Measurements from ENCODE around the gene IGF1R. TPM values are rescaled to one million over a fixed set of nuclear protein-coding genes. Genes with fewer than 3 reads are reported as not detected.

Gene IGF1R
- total and polyA plus RNA-seq, 7 donors, result 1.2 to 130 (median 39.6) TPM

DNA sequence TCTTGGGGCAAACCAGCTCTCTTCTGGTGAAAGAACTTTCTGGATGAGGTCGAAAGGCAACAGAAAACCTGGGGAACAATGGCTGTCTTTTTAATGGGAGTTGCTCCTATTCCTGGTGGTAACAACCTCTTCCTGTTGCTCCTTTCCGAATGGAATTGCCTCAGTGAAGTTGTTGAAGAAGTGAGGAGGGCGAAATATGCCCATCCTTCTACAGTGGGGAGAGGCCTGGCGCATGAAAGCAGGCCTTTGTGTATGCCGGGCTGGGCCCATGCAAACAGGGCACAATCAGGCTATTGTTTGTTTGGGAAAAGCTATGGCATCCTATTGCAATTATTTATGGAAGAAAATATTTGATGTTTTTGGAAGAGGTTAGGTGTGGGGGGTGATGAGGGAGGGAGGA lies 166.9 kb downstream of the IGF1R start:
- no peak for DNase-seq
- peaks cover 0 to 6% (median 2%) of the 10 kb centered on the region in 4 donors for H3K4me1 ChIP-seq
- H3K27me3 ChIP-seq, result no peaks in the 10 kb centered on the region
- no peaks in the 10 kb centered on the region for H3K36me3 ChIP-seq
- TF ChIP-seq, protein P1, sequence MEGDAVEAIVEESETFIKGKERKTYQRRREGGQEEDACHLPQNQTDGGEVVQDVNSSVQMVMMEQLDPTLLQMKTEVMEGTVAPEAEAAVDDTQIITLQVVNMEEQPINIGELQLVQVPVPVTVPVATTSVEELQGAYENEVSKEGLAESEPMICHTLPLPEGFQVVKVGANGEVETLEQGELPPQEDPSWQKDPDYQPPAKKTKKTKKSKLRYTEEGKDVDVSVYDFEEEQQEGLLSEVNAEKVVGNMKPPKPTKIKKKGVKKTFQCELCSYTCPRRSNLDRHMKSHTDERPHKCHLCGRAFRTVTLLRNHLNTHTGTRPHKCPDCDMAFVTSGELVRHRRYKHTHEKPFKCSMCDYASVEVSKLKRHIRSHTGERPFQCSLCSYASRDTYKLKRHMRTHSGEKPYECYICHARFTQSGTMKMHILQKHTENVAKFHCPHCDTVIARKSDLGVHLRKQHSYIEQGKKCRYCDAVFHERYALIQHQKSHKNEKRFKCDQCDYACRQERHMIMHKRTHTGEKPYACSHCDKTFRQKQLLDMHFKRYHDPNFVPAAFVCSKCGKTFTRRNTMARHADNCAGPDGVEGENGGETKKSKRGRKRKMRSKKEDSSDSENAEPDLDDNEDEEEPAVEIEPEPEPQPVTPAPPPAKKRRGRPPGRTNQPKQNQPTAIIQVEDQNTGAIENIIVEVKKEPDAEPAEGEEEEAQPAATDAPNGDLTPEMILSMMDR (IDR thresholded peaks at IDR 0.05), result no peak
- TF ChIP-seq EP300 (IDR thresholded peaks at IDR 0.05) (no peak), POLR2AphosphoS5 (IDR thresholded peaks at IDR 0.05) (no peak), POLR2A (IDR thresholded peaks at IDR 0.05) (no peak)
- intact Hi-C loops (cut with DNase I), result no loop called here
- WGBS, 2 donors, result 50 to 77% methylated on average over 5 of the region's 5 CpGs
- no peak overlapping the region for H3K4me3 ChIP-seq
- H3K27ac ChIP-seq, result no peak overlapping the region
- no peaks in the 10 kb centered on the region for H3K9me3 ChIP-seq

DNA sequence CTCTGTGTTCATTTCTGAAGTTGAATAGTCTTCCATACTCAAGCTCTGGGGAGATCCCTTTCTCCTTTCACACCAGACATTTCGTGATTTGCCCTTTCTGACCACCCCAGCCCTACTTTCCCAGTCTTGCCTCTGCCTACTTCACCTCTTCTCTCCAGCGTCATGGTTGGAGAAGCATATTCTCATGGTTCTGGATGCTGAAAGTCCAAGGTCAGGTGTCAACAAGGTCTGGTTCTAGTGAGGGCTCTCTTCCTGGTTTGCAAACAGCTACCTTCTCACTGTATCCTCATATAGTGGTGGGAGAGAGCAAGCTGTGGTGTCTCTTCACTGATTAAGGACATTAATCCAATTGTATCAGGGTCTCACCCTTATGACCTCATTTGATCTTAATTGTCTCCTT lies 169.4 kb downstream of the IGF1R start:
- DNase-seq, result no peak
- Histone ChIP-seq H3K36me3 (no peaks in the 10 kb centered on the region), H3K4me1 (peaks cover 0 to 15% (median 6%) of the 10 kb centered on the region in 4 donors), H3K27ac (no peak overlapping the region), H3K4me3 (no peak overlapping the region), H3K9me3 (no peaks in the 10 kb centered on the region), H3K27me3 (no peaks in the 10 kb centered on the region)
- 94 to 95% methylated on average over 2 of the region's 2 CpGs for WGBS, 2 donors
- intact Hi-C loops (cut with DNase I), result no loop called here
- TF ChIP-seq EP300 (IDR thresholded peaks at IDR 0.05) (no peak), POLR2A (IDR thresholded peaks at IDR 0.05) (no peak), POLR2AphosphoS5 (IDR thresholded peaks at IDR 0.05) (no peak)
- TF ChIP-seq, protein P1 (IDR thresholded peaks at IDR 0.05), result no peak

DNA sequence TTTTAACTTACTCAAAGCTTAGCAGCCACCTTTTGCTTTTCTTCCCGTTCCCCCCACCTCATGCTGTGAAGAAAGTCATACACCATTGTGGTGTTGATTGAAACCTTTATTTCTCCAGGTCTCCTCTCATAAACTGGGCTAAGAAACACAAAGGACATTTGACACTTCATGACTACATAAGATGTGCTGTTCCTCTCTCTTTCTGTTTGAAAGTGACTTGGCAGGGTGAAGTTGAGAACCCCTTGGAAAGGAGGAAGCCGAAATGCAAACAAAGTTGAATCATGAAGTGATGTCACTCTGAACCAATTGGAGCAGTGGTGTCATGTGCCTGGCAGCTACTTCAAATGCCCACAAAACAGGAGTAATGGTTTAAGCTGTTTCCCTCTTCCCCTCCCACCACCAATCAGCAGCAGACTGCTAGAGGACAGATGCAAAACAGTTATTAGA lies 174.7 kb downstream of the IGF1R start:
- H3K4me3 ChIP-seq, result no peak overlapping the region
- no peaks in the 10 kb centered on the region for H3K9me3 ChIP-seq
- no peaks in the 10 kb centered on the region for H3K36me3 ChIP-seq
- H3K27me3 ChIP-seq, result no peaks in the 10 kb centered on the region
- intact Hi-C loops (cut with DNase I), result no loop called here
- peaks cover 0 to 33% (median 20%) of the 10 kb centered on the region in 4 donors for H3K4me1 ChIP-seq
- H3K27ac ChIP-seq, result peak overlapping the region in 3 of 4 donors; percentile 3 to 44 (median 14)
- 66 to 80% methylated on average over 2 of the region's 2 CpGs for WGBS, 2 donors
- DNase-seq, result no peak
- TF ChIP-seq POLR2A (IDR thresholded peaks at IDR 0.05) (no peak), EP300 (IDR thresholded peaks at IDR 0.05) (no peak), POLR2AphosphoS5 (IDR thresholded peaks at IDR 0.05) (no peak)
- TF ChIP-seq, protein P1 (IDR thresholded peaks at IDR 0.05), result no peak

DNA sequence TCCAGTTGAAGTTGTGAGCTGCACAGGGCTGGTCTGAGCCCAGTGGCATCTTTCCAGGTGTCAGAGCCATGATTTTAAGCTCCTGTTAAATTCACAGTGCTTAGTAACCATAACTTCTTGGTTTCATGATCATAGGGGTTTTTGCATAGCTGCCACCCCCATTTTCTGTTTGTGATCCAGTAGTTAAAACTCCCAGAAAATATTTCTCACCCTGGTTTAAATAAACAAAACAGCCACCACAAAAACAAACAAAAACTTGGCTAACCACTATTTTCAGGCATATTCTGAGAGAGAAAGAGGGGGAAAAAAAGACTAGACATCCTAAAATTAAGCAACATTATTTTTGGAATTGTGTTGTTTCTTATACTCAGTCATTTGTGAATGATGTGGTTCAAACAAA lies 175.3 kb downstream of the IGF1R start:
- no peaks in the 10 kb centered on the region for H3K9me3 ChIP-seq
- DNase-seq, result no peak
- peak overlapping the region in 3 of 4 donors; percentile 3 to 44 (median 14) for H3K27ac ChIP-seq
- intact Hi-C loops (cut with DNase I), result no loop called here
- no peak for TF ChIP-seq POLR2AphosphoS5 (IDR thresholded peaks at IDR 0.05)
- TF ChIP-seq EP300 (IDR thresholded peaks at IDR 0.05), result no peak
- TF ChIP-seq POLR2A (IDR thresholded peaks at IDR 0.05), result no peak
- TF ChIP-seq, protein P1 (IDR thresholded peaks at IDR 0.05), result no peak
- no peak overlapping the region for H3K4me3 ChIP-seq
- H3K4me1 ChIP-seq, result peaks cover 0 to 33% (median 20%) of the 10 kb centered on the region in 4 donors
- H3K27me3 ChIP-seq, result no peaks in the 10 kb centered on the region
- no peaks in the 10 kb centered on the region for H3K36me3 ChIP-seq

DNA sequence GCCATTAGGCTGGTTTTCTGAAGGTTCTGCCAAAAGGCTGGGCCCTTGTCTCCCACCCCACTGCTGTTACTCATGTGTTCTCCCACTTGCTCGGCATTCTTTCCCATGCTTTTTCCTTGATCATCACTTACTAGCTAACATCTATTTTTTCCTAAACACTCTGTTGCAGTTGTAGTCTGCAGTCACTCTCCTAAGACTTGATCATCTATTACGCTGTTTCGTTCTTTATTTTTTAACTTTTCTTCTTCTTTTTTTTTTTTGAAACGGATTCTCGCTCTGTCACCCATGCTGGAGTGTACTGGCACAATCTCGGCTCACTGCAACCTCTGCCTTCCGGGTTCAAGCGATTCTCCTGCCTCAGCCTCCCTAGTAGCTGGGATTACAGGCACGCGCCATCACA lies 176.3 kb downstream of the IGF1R start:
- TF ChIP-seq POLR2AphosphoS5 (IDR thresholded peaks at IDR 0.05) (no peak), POLR2A (IDR thresholded peaks at IDR 0.05) (no peak), EP300 (IDR thresholded peaks at IDR 0.05) (no peak)
- TF ChIP-seq, protein P1 (IDR thresholded peaks at IDR 0.05), result no peak
- 96 to 97% methylated on average over 10 of the region's 10 CpGs for WGBS, 2 donors
- H3K27ac ChIP-seq, result no peak overlapping the region
- no peak for DNase-seq
- H3K4me3 ChIP-seq, result no peak overlapping the region
- no peaks in the 10 kb centered on the region for H3K36me3 ChIP-seq
- H3K27me3 ChIP-seq, result no peaks in the 10 kb centered on the region
- H3K9me3 ChIP-seq, result peaks cover 0 to 6% (median 0%) of the 10 kb centered on the region in 4 donors
- H3K4me1 ChIP-seq, result peaks cover 0 to 30% (median 20%) of the 10 kb centered on the region in 4 donors
- intact Hi-C loops (cut with DNase I), result no loop called here
